Inflammatory macrophage treated with lipopolysaccharide for 1 hour (primary cell): ENCODE data around the gene TSHZ2.

Source experiments
- DNase-seq, 2 donors: peaks; one replicate each; pipeline ENCODE4 v3.0.0-alpha.2; 2020 to 2022

Gene TSHZ2

GRCh38 chr20:53141201-53142050 lies 169.3 kb downstream of the TSHZ2 start:
- DNase-seq, result no peak

GRCh38 chr20:53142225-53143127 lies 170.3 kb downstream of the TSHZ2 start:
- DNase-seq, result no peak

DNA sequence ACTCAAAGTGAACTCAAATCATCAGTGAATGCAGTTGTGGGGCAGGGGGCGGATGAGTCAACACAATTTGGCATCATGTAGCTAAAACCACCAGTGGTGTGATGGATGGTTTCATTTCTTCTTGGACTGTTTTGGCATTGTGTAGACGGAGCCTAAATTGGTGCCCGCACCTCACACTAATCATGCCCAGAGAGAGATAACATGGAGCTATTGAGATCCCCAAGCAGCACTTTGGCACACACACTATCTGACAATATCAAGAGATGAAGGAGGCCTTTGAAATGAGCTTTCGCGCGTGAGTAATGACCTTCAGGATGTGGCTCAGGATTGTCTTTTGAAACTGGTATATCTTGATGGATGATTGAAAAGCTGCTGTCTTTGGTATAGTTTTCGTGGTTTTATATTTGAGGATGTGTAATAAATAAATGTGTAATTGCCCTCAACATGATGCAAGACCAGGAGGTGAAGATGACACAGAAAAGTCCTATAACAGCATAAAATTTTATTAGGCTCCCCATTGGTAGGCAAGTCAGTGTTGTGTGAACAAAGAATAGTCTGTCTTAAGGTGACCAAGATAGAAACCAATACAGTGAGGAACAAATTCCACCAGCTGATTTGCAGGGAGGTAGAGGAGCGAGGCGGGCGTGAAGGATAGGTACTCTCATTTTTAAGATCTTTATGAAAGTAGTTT lies 174.2 kb downstream of the TSHZ2 start:
- no peak for DNase-seq

DNA sequence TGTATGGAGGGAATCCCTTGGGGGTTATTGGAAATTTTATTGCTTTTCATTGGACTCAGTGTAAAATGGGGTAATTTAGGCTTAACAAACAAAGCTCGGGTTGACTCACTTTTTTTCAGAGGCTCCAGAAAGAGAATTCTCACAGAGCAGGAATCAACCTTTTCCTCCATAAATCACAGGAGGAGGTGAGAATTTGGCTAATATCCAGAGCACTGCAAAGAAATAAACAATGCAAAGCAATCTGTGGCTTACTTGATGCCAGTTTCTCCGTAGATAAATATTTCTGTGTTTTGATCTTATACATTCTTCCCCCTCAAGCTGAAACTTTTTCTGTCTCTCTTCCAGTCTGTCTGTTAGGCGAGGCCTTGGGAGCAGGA lies 176.6 kb downstream of the TSHZ2 start:
- DNase-seq, result no peak

DNA sequence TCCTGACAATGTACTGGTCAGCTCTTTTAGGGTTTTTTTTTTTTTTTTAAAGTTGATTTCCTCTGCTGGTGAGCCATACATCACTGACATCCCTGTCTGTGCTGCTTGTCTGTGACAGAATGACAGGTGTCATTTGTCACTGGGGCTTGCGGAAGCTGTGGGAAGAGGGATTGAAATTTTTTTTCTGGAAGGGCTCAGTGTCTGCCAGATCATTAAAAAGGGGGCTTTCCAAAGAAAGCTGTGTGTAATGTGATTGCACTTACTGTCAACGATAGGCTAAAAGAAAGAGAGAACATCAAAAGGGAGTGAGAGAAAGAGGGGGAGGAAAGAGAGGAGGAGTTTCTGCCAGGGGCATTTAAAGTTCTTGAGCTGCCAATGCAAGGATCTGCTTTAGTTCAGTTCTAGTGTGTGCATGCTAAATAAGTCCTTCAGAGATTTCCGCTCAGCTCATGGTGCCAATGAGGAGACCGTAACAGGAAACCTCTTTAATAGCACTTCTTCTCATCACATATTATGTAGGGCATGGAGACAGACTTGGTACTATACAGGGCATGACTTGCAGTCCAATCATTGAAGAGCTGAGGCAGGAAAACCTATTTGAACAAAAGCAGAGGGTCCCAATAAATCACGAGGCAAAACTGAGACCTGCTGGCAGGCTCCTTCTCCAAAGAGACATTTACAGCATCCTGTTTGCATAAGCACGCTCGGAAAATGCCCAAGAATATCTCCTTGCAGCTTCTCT lies 177.2 kb downstream of the TSHZ2 start:
- no peak for DNase-seq

DNA sequence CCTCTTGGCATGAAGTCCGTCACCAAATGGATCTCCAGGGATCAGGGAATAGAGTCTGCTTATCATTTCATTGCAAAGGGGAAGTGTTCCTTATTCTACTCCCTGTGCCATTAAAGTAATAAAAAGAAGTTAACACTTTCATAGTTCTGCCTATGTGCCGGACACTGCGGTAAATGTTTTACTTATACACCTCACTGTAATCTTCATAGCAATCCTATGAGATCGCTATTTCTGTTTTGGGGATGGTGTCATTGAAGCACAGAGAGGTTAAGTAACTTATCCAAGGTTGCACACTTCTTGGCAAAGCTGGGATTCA lies 177.7 kb downstream of the TSHZ2 start:
- no peak for DNase-seq

DNA sequence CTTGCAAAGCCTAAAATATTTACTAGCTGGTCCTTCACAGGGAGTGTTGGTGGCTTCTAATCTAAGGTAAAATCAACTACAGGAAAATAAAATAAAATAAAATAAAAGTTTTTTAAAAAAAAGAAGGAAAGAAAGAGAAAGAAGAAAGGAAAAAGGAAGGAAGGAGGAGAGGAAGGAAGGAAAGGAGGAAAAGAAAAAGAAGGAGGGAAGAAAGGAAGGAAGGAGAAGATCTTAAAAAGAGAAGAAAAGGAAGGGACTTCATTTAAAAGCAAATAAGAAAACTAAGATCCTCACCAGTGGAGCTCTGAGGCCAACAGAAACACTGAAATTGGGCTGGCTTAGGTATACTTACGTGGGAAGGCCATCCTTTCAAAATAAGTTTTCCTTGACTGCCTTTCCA lies 178.4 kb downstream of the TSHZ2 start:
- DNase-seq, result no peak

DNA sequence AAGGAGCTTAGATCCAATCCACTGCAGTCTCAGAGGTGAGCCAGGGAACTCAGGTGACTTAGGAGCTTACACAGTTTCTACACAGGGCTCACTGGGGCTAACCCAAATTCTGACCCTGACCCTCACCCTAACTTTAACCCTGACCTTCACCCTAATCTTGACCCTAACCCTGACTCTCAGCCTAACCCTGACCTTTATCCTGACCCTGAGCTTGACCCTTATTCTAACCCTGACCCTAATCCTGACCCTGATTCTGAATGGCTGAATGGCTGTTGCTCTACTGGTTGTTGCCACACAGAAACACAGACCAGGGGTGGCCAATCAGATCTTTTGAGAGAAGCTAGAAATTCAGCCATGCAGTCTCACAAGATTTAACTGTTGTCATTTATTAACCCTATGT lies 180.1 kb downstream of the TSHZ2 start:
- no peak for DNase-seq

DNA sequence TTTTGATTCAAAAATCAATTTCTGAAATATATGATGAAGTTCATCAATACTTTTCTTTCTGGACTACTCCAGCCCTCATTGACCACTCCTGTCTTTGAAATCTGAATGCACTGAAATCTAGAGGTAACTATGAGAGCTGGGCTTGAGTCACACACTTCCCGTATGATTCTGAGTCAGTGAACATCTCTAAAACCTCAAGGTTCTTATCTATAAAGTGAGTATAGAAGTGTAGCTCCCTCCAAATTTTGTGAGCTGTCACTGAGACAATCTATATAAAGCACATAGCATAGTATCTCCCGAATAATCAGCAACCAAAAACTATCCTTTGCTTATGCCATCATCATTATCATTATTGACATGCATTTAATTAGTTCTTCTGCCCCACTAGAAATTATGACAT lies 182.4 kb downstream of the TSHZ2 start:
- DNase-seq, result no peak

GRCh38 chr20:53157443-53158408 lies 185.6 kb downstream of the TSHZ2 start:
- DNase-seq, result peak; percentile 9 to 68

- DNase-seq, result no peak
Observed at GRCh38 chr20:53159160-53159559, 187.0 kb downstream of the TSHZ2 start.

GRCh38 chr20:53161073-53161472 lies 188.9 kb downstream of the TSHZ2 start:
- no peak for DNase-seq

- DNase-seq, result no peak
Observed at GRCh38 chr20:53161473-53161872, 189.3 kb downstream of the TSHZ2 start.

GRCh38 chr20:53162251-53162835 lies 190.2 kb downstream of the TSHZ2 start:
- peak in 1 of 2 donors; percentile 3 for DNase-seq

DNA sequence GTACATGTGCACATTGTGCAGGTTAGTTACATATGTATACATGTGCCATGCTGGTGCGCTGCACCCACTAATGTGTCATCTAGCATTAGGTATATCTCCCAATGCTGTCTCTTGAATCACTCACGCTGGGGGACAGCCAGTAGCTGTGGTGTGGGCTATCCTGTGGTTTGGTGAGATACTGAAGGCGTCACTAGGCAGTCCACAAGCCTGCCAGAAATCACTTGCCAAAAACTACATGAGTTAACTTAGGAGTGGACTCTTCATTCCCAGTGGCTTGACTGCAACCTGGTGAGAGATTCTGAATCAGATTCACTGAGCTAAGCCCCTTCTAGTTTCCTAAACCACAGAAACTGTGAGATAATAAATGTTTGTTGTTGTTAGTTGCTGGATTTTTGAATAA lies 191.3 kb downstream of the TSHZ2 start:
- no peak for DNase-seq

GRCh38 chr20:53164072-53164471 lies 191.9 kb downstream of the TSHZ2 start:
- no peak for DNase-seq

DNA sequence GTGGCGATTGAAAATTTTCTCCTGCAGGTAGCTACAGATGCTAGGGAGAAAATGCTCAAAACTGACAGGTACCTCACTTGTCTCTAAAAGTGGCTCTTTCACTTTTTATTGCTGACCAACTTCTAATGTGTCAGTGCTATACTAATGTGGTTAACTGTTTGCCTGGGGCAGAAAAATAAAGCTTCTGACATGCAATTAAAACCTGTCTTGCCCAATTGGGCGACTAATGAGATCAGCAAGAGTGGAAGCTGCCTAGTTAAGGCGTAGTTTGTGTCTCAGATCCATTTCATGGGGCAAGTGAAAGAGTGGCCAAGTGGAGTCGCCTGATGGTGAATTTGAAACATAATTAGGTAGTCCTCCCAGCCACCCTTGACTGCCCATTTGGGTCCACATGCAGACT lies 193.3 kb downstream of the TSHZ2 start:
- DNase-seq, result no peak

GRCh38 chr20:53168491-53168890 lies 196.3 kb downstream of the TSHZ2 start:
- DNase-seq, result no peak

- no peak for DNase-seq
Observed at GRCh38 chr20:53170196-53170595, 198.0 kb downstream of the TSHZ2 start.

DNA sequence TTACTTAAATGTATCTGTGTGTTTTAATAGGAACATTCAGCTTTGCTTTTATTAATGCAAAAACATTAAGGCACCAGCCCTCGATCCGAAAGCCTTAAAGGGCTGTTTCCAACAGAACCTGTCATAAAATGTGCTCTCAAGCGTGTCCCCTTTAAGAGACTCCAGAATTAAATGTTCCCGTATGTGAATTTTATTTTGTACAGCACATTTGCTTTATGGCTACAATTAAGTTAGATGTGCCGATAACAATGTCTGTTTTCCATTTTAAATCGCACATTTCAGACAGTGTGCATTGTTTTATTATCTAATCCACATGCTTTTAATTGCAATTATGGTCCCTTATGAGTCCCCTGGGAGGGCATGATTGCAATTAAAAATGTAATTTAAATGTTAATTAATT lies 198.9 kb downstream of the TSHZ2 start:
- DNase-seq, result no peak

DNA sequence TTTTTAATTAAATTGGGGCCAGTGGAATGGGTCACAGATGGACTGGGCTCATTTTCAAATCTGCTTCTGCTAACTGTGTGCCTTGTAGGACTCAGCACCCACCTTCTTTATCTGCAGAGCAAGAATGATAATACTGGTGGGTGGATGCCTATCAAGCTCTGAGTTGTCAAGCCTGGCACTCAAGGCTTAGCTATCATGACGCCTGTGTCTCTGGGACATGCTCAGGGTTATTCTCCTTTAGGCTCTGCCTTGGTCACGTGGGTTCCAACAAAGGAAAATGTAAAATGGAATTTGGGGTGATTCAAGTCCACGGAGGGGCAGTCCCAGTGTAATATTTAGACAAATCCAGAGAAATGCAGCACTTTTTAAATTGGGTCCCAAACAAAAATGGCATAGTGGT lies 202.3 kb downstream of the TSHZ2 start:
- no peak for DNase-seq
